GM06990 (cell line): ENCODE data around the gene CCDC32.

Experiments used
- DNase-seq: peaks from one replicate; pipeline ENCODE4 v3.0.0-alpha.2; 2011; ENCODE audit not compliant: insufficient read length; ENCODE audit errors: extremely low read depth
- H3K27me3 ChIP-seq: replicated peaks from 2 replicates; pipeline ENCODE4 v1.6.0; 2011; ENCODE audit warnings: low read length; ENCODE audit not compliant: control insufficient read depth, insufficient read depth
- H3K36me3 ChIP-seq: 2 replicates; pipeline ENCODE4 v1.5.1; 2011; ENCODE audit warnings: low read length; ENCODE audit not compliant: control insufficient read depth, insufficient read depth
- H3K4me3 ChIP-seq: replicated peaks from 2 replicates; pipeline ENCODE4 v1.5.1; 2011; ENCODE audit warnings: low read depth, mild to moderate bottlenecking, control low read depth, low read length
- CTCF ChIP-seq: IDR thresholded peaks from 2 replicates; pipeline ENCODE4 v1.5.1; 2011; ENCODE audit warnings: low read length, control low read depth, mild to moderate bottlenecking, inconsistent platforms; ENCODE audit not compliant: insufficient read depth, poor library complexity, severe bottlenecking

The CCDC32 gene

GRCh38 chr15:40564591-40565332 lies at the start of gene CCDC32:
TSS of gene CCDC32 (minus strand) at chr15:40565042. CDS start at chr15:40563015, 2,027 bp downstream.
- Histone ChIP-seq H3K36me3 (peaks cover 2% of the 10 kb centered on the region; the same call in 1 of the 2 replicates), H3K27me3 (no peaks in the 10 kb centered on the region), H3K4me3 (peak within 1 kb of the TSS; percentile 97)
- TF ChIP-seq CTCF: no peak
- DNase-seq: peak; percentile 90

- Histone ChIP-seq H3K36me3 (no peaks in the 10 kb centered on the region; the same call in 1 of the 2 replicates), H3K4me3 (no peak overlapping the region), H3K27me3 (no peaks in the 10 kb centered on the region)
- TF ChIP-seq CTCF: no peak
- no peak for DNase-seq
Observed at GRCh38 chr15:40613080-40613479, 48.2 kb upstream of the CCDC32 start.

GRCh38 chr15:40603935-40604334 lies 39.1 kb upstream of the CCDC32 start:
- no peak for DNase-seq
- H3K4me3 ChIP-seq: no peak overlapping the region
- no peak for TF ChIP-seq CTCF
- H3K27me3 ChIP-seq: no peaks in the 10 kb centered on the region
- peaks cover 4% of the 10 kb centered on the region for H3K36me3 ChIP-seq

- no peaks in the 10 kb centered on the region for H3K36me3 ChIP-seq
- H3K27me3 ChIP-seq: no peaks in the 10 kb centered on the region
- no peak for DNase-seq
- no peak overlapping the region for H3K4me3 ChIP-seq
- no peak for TF ChIP-seq CTCF
Observed at GRCh38 chr15:40600956-40601355, 36.1 kb upstream of the CCDC32 start.

- H3K36me3 ChIP-seq: no peaks in the 10 kb centered on the region
- TF ChIP-seq CTCF: no peak
- H3K27me3 ChIP-seq: no peaks in the 10 kb centered on the region
- no peak for DNase-seq
- H3K4me3 ChIP-seq: no peak overlapping the region
Observed at GRCh38 chr15:40598672-40599071, 33.8 kb upstream of the CCDC32 start.
